GM19438 (cell line): Measurements from ENCODE around the gene MTG2.

ENCODE experiments used
- ATAC-seq: cut with Tn5 transposase; IDR thresholded peaks from one replicate; pipeline ENCODE4 v1.9.1; 2021; ENCODE audit warnings: low read depth; ENCODE audit not compliant: unreplicated experiment

MTG2 gene

DNA sequence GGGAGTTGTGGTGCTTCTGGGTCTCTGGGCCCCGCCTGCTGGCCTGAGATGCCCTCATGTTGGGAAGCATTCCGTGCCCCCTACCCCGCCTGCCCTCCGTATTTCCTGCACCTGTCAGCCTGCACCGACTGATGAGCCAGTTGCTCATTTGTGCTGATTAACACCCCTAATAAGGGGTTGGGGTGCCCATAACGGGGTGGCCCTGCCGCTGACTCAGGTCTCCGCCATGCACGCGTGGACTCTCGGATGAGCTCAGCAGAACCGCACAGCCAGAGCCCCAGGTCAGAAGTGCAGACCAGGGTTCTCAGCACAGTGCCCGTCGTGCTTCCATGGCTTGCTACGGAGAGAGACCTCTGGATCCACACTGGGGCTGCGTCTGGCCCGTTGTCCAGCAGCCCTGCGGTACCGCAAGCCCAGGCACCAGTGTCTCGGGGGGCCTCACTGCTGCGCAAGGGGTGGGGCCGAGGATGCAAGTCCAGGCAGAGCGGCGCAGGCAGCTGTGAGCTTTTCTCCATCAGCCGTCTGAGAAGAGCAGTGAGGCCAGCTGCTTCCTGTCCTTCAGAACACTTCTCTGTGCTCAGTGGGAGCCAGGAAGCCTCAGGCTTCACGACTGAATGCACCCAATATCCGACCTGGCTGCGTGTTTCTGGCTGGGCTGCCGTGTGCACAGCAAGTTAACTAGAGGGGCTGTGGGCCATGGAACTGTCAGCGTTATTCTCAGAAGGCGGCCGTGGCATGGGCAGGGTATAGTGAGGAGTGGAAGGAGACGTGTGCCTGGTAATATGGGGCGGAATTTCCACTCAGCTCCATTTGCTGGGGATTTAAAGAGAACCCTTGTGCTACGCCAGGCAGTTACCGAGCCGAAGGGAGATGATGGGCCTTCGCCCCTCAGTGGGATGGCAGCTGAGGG, 18.6 kb downstream of the MTG2 start:
- ATAC-seq: no peak

DNA sequence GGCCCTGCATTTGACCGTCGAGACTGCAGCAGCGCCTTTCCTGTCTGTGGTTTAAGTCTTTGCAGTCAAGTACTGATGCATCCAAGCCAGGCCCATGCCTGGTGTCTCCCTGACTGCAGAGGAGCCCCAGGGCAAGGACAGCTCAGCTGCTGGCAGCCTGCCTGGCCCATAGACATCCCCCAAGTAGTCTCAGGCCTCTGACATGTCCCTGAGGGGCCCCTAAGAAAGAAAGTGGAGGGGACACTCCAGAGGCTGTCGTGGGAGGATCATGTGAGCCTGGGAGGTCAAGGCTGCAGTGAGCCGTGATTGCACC, 19.2 kb downstream of the MTG2 start:
- ATAC-seq: no peak

DNA sequence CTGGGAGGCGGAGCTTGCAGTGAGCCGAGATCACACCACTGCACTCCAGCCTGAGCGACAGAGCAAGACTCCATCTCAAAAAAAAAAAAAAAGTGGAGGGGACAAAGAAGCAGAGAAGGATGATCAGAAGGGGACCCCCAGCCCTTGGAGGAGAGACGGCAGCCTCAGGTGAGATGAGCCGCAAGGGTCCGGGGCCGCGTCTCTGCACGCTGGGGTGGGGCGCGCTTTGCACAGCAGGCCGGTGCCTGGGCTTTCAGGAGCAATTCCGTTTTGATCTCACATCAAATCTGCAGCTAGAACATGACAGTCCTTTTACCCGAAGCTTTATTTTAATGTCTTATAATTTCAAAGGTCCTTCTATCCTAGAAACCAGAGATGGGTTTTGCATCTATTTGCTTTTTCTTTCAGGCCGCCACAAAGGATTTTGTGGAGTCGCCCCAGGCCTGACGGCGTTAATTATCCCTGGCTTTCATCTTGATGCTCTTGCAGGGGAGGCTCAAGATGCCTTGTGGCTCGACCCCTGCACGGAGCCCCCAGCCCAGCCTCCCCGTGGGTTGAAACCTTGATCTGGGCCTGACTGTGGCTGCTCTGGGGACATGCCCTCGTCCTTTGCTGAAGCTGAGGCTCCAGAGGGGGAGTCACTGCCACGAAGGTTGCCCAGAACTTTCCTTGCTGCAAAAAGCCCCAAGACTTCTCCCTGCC, 20.0 kb downstream of the MTG2 start:
- no peak for ATAC-seq

DNA sequence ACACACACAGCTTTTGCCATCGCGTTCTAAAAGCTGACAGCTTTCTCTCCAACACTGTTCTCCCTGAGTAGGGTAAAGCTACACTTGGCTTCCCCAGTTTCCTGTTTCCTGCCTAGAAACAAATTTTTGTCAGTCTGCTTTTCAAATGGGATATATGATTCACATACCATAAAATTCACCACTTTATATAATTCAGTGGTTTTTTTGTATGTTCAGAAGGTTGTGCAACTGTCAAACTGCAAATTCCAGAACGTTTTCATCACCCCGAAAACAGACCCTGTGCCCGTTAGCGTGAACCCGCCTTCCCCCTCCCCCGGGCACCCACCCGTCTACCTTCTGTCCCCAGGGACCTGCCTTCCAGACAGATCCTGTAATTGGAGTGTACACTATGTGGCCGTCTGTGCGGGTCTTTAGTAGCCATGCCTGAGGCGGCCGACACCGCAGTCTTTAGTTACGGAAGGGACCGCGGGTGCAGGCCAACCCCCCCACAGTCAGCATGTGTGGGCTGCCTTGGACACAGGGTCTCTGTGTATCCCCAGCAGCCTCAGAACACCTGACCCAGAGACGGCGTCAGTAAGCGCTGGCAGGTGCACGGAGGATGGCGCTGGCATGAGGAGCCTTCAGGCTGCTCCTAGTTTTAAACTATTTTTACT, 20.7 kb downstream of the MTG2 start:
- no peak for ATAC-seq

- ATAC-seq: no peak
Observed at GRCh38 chr20:62205618-62206387, 23.0 kb downstream of the MTG2 start.

DNA sequence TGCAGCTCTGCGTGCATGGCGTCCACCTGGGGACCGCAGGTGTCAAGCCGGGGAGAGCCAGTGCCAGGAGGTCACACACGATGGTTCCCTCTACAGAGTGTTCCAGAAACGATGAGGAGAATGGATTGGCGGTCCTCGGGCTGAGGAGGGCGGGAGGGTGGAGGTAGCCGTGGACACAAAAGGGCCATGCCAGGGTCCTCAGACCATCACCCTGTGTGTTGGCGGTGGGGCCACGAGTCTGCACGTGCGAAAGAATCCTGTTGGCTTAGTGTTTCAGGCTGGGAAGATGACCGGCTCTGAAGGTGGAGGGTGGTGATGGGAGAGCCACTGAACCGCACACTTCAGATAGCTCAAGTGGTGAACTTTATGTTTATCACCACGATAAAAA, 23.6 kb downstream of the MTG2 start:
- ATAC-seq: no peak

DNA sequence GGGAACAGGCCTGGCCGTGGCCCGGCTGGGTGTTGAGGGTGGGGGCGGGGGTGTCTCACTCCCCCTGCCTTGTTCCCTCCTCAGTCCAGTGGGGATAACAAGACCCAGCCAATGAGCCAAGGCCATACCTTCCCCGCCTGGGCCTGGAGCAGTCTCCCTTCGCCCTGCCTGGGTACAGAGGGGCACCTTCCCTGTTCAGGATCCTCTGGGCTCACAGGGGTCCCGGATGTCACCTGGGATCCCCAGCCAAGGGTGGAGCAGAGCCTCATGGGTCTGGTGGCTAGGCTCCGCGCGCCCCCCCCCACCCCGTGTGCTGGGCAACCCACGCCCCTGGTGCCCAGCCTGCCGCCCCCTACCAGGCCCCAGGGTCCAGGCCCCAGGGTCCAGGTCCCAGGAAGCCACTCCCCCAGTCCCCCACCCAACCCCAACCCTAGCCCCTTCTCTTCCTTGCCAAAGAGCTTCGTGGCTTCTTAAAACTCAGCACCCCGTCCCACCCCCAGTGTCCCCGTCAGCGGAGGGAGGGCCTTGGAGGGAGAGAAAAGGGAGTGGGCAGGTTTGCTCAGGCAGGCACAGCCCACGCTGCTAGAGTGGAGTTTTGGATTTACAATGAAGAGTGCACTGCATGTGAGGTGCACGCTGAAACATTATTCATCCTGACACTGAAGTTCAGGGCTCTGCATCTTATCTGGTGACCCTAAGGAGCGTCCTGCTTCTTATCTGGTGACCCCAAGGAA, 25.4 kb downstream of the MTG2 start:
- ATAC-seq: no peak

DNA sequence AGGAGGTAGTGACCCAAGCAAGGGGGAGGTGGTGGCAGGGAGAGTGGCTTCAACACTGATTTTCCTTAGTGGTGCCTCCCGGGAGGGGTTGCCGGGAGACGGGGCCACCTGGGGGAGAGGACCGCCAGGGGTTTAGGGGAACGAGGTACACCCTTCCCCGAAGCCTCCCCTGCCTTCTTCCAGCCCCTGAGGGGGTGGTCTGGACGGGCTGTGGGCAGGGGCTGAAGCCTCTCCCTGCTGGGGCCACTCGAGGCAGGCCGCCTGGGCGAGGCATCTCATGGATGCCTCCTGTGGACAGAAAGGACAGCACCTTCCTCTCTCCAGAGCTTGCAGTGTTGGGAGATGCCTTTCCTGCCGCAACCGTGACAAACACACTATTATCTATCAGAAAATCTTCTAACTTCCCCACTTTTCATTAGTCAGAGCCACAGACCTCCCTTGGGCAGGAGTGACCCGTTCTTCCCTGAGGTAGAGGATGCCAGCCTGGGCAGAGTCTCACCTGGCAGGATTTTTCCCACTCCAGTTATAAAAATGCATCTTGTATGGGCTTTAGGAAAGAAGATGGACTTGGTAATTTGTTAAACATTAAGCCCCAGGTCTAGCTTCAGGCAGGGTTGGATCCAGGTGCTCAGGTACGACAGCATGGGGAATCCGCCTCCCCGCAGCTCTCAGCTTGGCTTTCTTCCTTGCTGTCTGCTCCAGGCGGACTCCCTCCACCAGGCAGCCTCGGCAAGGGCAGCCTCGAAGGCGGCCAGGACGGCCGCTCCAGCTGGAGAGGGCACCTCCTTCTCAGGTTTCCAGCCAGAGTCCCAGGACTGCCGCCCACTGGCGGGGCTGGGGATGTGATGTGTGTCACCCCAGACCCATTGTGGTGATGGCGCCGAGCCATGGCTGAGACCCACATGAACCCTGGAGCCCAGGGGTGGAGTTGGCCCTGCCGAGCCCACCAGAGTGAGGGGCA, 26.2 kb downstream of the MTG2 start:
- ATAC-seq: no peak

DNA sequence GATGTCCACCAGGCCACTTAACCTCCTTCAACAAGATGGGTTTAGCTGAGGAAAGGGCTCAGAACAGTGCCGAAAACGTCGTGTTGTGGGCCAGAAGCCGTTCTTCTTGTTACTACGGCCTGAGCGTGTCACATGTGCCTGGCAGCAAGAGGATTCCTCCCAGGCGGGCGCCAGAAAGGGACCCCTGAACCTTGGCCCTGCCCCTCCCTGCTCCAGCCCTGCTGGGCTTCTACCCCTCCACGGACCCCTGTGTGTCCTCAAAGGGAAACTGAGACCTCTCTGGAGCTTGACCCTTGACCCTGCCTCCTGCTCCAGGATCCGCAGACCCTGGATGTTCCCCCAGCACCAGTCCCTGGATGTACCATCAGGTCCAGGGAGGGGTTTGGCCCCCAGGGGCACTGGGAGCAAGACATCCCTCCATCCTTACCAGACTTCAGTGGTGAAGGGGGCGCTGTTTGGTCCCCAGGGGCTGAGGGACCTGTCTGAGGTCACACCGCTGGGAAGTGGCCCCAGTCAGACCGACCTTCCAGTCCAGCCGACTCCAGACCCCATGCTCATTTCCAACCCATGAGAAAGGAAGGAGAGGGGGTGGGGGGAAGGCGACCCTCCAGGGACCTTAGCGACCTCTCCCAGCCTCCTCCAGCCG, 27.1 kb downstream of the MTG2 start:
- ATAC-seq: no peak

DNA sequence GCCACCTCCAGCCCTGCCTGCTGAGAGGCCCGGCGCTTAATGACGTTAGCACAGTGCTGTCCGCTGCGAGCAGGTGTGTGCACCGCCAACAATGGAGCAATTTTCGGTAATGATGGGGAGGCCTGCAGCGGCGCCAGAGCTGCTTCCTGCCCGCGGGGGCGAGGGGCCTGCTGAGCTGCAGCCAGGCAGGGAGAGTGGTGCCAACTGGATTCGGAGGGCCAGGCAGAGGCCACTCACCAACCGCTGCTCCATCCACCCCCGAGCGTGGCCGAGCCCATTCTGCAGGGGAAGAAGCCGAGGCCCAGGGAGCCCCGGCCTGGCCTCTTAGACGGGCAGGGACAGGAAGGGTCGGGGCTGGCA, 27.6 kb downstream of the MTG2 start:
- no peak for ATAC-seq

DNA sequence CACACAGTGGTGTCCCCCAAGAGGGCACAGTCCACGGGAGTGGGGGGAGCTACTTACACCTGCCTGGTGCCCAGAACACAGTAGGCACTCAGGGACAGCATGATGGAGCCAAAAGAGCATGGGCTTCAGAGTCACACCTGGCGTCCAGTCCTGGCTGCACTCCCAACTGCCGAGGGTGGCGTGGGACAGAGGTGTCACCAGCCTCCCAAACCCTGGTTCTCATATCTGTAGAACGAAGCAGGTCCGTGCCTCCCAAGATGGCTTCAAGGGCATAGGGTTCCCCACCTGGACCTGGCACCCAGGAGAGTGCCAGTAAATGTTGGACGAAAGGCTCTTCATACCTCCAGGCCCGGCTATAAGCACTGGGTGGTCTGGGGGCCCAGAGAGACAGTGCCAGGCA, 28.4 kb downstream of the MTG2 start:
- ATAC-seq: no peak

DNA sequence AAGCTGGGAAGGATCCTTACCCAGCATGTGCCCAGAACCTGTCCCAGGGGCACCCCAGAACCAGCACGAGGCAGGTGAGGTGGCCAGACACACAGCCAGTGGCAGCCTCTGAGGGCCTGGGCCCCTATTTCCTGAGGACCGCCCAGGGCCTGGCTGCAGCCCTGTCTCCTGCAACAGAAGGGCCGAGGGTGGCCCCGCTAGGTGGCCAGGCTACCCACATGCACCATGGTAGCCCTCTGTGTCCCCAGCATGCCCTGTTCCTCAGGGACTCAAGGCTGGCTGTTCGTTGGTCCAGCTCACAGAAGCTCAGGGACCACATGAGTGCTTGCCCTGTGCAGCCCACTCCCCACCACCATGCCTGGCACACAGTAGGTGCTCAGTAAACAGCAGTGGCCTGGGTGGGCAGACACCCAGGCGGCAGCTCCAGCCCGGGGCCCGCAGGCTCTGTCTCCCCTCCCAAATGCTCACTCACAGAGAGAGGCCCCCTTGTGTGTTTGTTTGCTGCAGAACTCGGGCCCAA, 29.0 kb downstream of the MTG2 start:
- ATAC-seq: no peak

- ATAC-seq: no peak
Observed at GRCh38 chr20:62212299-62212698, 29.5 kb downstream of the MTG2 start.

DNA sequence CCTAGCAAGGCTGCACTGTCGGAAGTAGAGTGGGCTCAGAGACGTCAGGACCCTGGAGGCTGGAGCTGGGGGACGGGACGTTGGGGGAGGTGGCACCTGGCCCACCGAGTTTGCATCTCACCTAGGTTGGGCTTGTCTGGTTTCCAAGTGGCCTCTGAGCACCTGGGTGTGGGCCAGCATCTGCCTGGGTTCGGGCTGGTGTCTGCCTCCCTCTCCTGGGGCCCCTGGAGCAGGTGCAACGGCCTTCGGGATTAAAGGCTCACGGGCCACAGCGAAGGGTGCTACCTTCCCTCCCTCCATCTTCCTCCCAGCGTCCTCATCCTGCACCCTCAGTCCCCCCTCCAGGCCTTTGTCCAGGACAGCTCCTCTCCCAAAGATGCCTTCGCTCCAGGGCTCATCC, 31.2 kb downstream of the MTG2 start:
- ATAC-seq: no peak

DNA sequence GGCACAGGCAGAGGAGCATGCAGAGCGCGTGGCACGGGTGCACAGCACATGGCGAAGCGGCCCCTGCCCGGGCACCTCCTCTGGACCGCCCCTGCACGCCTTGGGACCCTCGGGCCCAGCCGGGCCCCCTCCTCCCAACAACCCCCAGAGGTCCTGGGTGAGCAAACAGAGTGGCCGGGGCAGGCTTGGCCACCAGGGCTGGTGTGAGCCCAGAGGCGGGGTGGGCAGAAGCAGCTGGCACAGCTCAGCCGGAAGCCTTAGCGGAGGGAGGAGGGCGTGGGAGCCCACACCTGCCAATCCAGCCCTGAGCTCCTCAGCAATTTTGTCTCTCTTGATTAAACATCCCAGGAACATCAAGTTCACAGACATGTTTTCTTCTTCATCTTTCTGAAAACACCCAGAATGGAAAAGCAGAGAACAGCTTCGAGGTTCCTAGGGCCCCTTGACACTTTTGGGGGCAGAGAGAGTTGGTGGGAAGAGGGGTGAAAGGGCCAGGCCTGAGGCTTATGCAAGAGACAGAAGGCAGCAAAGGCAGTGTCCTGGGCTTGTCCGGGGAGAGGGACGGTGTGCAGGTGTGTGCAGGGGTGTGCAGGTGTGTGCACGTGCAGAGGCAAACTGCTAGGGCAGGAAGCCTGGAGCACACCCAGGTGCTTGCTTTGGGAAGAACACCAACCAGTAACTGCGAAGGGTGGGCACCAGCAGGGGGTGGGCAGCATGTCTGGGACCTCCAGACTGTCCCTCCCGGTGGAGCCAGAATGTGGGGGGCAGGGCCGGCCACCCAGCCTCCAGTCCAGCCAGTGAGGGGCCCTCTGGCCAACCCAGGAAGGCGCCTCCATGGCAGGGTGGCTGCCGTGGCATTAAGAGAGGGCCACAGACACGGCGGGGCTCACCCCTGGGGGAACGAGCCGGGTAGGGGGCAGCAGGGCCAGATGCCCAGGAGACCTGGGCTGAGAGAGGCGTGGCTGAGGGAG, 32.5 kb downstream of the MTG2 start:
- no peak for ATAC-seq

DNA sequence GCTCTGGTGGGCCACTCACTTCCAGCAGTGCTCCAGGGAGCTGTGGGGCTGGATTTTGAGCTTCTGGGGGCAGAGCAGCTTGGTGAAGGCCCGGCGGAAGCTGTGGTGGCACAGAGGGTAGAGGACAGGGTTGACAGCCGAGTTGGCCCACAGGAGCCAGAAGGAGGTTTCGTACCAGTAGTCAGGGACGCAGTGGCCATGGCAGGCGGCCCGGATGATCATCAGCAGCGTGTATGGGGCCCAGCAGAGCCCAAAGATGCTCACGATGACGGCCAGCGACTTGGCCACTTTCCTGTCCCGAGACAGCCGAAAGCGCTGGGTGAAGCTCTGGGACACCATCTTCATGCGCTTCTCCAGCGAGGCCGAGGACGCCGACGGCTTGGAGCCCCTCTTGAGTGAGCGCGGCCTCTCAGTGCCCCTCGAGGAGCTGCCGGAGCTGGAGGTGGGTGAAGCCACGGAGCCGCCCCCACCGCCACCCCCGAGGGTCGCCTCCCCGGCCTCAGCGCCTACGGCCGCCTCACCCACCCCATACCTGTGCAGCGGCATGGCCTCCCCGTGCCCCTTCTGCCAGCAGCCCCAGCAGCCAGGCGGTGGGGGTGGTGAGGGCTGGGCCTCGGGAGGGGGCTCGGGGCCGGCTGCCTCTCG, 33.3 kb downstream of the MTG2 start:
- ATAC-seq: no peak
